HG02981 (cell line): ENCODE results near the gene PWP1.

Experiments used
- ATAC-seq: cut with Tn5 transposase; IDR thresholded peaks from one replicate; pipeline ENCODE4 v1.9.1; 2021; ENCODE audit warnings: mild to moderate bottlenecking, moderate library complexity; ENCODE audit not compliant: unreplicated experiment

Gene PWP1

DNA sequence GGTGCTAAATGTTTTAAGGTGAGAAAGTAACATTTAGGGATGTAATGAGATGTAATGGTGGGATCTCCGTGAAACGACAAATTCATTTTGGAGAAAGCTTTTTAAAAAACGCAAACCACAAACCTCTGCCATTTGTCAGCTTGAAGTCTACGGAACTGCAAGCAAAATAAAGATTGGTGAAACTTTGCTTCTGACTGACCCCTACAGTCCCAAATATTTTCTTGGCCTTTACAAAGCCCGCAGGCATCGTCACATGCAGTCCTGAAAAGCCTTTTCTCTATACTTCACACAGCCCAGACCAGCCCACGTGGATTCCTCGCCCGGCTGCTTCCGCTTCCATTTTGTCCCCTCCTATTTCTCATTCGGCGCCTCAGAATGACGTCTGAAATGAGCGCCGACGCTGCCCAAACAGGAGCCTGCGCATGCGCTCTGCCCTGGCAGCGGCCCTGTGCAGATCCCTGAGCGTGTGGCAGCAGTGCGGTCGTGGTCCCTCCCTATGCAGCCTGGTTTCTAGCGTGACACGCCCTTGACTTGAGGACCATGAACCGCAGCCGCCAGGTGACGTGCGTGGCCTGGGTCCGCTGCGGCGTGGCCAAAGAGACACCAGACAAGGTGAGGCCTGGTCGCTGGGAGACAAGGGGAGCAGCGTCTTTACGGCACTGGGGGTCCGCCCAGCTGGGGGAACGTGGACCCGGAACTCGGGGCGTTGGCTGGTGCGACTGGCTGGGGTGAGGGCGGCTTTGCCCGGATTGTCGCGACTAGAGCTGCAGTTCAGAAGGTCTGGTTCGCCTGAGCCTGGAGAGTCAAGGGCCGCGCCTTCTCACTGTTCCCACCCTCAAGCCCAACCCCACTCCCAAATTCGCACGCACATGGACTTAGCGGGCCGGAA, at the start of gene PWP1:
Gene PWP1, plus strand, starts transcription at position 440 of the 889 bp plus-strand sequence. Its CDS starts 101 bp downstream, at position 541.
- peak; percentile 88 for ATAC-seq

DNA sequence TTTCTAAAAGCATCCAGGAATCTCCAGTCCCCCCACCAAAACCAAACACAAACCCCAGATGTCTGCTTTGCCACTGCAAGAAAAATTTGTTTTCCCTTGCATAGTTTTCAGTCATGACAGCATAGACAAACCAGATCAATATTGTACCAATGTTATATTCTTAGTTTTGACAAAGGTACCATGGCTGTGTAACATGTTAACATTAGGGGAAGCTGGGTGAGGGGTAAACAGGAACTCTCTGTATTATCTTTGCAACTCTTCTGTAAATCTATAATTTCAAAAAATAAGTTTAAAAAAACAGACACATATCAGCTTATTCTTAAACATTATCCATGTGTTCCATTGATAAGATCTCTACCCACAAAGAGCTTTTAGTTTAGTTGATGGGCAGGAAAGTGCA, 44.4 kb upstream of the PWP1 start:
- ATAC-seq, result no peak

DNA sequence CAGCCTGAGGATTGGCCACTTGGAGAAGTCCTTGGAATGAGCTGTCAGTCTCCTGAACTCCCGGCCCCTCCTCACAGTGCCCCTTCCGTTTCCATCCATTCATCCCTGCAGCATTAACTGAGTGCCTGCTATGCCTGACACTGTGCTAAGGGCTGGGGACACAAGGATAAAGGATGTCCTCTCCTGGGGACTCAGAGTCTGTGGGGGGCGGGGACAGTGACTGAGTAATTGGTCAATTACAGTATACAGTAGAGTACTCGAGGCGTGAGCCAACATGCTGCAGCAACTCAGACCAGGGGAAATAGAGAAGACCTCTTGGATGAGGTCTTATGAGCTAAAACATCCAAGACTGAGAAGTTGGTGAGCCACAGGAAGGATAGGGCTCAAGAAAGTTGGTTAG, 43.4 kb upstream of the PWP1 start:
- ATAC-seq, result no peak

DNA sequence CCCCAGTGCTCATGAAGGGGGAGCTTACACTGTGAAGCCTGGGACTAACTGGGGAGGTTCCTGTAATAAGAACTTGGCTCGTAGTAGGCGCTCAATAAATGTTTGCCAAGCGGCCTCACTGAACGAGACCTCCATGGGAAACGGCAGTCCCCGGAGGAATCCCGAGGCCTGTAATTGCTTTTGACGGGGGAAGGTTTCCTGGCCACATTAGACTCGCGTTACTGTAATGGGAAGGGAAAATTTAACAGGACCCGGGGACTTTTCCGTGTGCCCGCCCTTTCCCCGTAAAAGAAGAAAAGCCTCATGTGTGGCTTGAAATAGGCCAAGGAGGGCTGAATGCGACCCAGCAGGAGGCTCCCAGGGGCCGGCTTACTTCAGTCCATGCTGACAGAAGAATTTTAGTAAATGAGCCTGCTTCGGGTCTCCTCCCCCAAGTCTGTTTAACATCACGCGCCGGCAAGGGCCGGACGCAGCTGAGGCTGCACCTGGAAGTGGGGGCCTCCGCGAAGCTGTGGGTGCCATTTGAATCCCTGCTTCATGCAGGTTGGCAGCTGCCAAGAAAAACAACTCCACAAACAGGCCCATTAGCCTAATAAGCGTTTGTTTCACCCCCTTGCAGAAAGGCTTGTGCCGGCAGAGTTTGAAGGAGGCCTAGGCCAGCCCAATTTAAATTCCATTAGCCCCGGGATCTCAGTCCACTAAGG, 39.8 kb upstream of the PWP1 start:
- ATAC-seq, result no peak

DNA sequence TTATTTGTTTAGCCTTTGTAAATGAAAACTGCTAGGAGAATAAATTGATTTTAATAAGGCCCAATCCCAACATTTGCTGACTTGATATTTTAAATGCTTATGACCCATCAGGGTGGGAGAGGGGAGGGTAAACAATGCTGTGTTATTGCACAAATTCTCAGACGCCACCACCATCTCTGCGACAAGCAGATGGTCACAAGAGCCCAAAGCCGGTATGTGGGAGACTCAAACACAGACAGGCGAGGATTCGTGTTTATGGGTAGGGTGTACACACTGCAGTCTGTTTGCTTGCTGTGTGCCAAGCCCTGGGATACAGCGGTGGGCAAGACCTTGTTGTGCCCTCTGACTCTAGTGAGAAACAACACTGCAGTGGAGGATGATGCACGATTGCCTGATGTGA, 39.2 kb upstream of the PWP1 start:
- no peak for ATAC-seq

DNA sequence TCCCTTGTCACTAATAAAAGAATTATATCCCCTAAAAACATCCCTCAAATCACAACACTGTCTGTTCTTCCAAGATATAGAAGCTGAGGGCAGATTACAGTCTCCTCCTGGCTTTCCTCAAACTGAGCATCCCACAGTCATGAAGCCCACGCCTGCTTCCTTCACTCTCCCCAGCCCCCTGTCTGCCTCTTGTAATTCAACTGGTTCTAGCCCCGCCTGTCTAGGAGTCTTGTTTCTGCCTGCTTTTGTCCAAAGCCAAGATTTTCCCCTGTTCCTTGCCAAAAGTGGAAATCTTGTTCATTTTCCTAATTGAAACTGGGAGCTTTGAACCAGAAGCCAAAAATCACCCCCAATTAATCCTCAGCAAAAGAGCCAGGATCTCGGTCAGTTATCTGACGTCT, 35.9 kb upstream of the PWP1 start:
- ATAC-seq, result no peak

DNA sequence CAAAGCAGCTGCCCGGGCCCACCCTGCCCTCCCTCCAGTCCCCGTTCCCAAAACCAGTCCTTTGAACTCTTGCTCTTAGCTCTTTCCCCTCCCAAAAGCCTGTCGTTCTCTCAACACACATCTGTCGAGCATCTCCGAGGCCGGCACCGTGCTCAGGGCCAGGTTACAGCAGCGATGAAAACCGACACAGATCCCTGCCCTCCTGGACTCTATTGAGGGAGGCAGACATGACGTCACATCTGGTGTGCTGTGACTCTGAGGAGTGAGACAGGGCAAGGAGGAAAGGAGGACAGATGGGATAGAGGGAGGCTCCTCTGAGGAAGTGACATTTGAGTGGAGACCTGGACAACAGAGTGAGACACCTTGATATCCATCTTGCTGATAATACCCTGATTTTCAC, 34.6 kb upstream of the PWP1 start:
- no peak for ATAC-seq

DNA sequence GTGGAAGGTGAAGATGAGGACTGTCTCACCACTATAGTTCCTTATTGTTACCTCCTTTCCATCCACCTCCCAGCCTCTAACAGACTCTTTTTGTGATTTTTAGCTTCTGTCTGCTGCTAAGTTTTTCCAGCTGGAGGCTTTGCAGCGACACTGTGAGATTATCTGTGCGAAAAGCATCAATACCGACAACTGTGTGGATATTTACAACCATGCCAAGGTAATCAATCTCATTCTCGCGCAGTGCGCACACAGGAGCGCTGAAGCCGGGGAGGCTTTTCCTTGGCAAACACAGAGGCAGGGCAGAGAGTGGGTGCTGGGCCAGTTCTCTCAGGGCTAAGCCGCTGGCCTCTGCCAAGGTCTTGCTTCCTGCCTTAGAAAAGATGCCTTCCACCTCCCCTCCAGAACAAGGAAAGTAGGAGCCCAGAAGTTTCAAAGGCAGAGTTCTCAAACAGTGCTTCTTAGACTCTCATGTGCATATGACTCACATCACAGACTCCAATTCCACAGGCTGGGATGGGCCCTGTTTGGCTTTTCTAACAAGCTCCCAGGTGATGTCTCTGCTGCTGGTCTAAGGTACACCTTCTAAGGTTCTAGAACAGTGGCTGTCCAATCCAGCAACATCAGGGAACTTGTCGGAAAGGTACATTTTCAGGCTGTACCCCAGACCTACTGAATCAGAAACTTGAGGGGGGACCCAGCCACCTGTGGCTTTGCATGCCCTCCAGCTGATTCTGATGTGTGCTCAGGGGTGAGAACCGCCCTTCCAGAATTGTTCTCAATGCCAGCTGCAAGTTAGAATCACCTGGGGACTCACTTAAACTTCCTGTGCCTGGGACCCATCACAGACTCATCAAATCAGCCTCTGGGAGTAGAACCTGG, 33.8 kb upstream of the PWP1 start:
- no peak for ATAC-seq

DNA sequence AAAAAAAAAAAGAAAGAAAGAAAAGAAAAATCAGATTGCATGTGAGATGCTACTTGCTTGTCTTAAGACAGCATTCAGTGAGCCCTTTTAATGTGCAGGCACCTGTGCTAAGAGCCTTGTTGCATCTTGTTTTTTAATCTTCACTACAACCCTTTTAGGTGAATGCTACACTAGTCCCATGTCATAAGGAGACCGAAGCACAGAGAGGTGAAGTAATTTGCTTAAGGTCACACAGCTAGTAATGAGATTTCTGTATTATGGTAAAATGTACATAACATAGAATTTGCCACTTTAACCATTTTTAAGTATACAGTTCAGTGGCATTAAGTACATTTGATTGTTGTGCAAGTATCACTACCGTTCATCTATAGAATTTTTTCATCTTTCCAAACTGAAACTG, 32.1 kb upstream of the PWP1 start:
- no peak for ATAC-seq

DNA sequence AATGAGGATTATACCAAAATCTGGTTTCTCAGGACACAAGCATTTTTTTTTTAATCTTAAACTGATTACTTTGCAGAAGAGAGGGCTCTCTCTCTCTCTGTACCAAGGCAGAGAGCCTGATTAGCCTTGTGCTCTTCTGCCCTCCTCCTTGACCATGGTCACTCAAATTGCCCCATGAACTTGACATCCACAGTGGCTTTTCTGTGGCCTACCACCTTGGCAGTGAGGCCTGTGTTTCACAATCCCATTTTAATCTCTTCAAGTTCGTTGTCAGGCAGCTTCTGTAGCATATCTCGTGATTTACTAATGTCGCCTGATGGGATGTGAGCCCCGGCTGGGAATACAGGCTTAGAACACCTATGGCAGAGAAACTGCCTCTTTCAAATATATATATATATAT, 30.7 kb upstream of the PWP1 start:
- ATAC-seq, result no peak

DNA sequence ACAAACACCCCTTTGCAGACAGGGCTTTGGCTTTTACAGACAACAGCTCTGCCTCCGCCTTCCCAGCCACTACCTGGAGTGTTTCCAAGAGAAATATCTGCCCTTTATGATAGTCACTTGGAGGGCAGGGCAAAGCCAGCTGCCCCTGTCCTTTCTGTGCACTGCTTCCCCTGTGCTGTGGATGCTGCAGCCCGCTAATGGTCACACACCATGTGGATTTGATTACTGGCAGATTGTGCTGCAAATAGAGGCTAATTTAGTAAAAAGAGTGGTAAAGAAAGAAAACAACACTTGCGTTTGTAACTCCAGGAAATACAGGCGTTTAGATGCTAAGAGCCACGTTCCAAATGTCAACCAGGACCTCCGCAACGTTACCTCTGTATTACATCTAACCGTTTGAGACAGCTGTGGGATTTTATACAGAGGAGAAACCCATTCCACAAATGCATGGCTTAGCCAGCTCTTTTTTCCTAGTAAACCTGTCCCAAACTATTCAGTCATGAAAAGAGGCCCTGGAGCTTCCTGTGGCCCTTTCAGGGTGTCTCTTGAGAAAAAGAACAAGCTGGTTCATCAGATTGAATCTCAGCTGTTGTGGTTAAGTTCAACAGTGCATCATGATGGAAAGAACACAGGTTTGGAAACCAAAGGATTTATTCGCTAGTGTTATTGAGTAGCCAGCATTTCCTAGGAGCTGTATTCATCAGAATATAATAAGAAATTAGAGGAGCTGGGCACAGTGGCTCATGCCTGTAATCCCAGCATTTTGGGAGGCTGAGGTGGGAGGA, 30.1 kb upstream of the PWP1 start:
- ATAC-seq, result no peak

DNA sequence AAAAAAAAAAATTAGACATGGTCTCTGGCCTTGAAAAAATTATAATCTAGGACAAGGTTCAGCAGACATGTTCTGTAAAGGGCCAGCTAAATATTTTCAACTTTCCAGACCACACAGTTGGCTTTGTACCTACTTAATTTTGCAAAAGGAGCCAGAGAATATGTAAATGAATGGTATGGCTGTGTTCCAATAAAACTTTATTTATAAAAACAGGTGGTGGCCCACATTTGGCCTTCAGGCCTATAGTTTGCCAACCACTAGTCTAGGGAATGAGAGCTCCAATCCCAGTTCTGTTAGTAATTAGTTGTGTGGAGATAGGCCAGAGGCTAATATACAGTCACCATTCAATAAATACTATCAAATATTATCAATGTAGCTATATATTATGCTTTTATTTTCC, 29.3 kb upstream of the PWP1 start:
- ATAC-seq, result no peak

DNA sequence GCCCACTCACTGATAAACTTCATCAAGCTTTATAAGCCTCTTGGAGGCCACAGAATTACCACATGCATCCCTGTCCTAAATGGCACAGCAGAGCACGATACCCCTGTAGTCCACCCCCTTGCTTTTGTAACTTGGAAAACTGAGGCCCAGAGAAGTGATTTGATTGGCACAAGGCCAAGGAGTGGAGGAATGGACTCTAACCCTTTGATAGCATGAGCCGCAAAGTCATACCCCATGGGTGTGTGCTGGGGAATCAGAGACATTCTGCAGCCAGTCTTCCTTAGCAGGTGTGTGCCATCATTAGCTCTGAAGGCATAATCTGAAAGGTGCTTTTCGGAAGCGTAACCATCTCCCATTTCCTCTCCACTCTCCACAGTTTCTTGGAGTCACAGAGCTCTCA, 28.5 kb upstream of the PWP1 start:
- ATAC-seq, result no peak

DNA sequence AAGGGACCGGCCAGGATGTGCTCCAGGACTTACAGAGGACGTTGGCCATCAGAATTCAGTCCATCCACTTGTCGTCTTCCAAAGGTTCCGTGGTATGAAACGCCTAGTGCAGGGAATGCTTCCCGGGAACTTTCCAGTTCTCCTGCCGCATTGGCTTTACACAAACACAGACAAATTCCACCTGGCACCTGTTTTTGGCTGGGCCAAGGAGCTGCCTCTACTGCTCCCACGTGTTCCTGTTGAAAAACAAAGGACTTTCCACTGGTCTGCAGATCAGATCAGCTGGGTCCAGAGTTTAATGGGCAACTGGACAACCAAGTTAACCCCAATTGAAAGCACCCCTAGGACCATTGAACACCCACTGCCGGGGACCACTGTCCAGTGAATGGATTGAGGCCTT, 28.0 kb upstream of the PWP1 start:
- ATAC-seq, result no peak

DNA sequence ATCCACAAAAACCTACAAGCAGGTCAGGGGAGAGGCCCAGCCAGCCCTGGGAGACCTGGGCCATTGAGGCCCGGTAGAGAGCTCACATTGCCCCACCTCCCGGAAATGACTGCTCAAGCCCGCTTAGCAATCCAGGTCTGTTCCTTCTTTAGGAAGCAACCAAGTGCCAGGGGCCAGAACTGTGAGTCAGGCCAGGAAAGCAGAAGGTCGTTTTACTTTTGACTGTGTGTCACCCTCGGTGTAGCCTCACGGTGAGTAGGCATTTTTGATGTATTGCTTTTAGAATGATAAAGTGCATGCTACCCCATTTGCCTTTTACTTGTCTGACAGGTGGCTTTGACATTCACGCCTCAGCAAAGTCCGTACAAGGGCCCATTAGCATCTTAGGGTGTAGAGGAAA, 25.4 kb upstream of the PWP1 start:
- ATAC-seq, result no peak

DNA sequence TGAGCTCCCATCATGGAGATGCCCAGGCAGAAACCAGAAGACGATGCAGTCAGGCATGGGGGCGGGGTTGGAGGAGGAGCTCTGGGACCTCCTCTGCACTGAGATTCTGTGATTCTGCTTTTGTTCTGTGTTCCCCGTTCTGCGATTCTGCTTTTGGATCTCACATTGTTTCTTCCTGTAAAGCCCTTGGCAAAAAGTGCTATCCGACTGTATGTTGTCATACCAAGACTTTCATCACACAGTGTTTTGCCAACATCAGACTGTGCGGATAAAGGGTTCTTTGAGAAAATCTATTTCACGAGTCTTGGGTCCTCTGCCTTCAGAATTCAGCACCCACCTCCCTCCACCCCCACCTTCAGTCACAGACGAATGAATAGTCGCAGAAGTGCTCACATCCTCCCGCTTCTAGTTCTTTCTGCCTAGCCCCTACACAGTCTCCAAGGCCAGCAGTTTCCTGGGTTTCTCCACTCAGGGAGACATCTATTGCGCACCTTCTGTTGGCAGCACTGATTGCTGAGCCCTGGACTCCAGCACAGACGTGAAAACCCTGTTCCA, 24.7 kb upstream of the PWP1 start:
- ATAC-seq, result no peak

DNA sequence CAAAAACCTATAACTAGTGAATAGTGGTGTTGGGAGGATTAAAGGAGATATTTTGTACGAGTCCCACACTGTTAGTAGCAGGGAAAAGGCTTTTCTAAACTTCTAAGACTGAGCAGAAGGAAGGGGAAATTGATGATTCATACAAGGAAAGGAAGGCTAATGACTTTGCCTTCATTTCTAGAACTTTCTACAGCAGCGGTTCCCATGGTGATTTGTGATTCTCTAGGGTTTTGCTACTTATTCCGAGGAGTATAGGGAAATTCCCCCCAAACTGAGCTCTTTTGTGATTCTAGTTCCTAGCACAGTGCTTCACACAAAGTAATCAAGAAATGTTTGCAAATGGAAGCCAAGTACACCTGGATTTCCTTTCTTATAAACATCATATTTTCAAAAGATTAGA, 23.8 kb upstream of the PWP1 start:
- ATAC-seq, result no peak

DNA sequence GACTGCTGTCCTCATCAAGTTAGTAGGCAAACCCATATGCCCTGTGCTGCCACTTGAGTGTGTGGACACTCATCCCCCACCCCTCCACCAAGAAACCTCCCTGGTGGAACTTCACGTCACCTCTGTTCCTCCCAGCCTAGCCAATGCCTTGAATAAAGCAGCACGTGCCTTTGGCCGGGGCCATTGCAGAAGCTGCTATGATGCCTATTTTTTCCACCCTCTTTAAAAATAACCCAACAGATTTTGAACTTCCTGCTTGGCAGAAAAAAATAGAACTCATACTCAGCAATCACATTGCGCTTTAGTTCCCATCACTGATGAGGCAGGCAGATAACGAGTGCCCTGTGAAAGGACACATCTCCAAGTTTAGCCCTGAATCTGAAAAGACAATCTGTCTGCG, 23.1 kb upstream of the PWP1 start:
- ATAC-seq, result no peak

DNA sequence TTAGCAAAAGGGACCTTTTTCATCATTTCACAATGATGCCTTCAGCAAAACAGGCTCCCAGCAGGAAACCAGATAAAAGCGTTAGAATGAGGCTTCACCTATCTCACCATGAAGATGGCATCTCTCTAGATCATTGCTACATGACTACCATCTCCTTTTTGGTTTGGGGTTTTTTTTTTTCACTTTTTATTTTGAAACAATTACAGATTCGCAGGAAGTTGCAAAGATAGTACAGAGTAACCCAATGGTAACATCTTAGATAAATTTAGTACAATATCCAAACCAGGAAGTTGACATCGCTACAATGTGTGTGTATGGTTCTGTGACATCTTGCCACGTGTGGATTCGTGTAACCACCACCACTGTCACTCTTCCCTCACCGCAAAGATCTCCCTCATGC, 22.3 kb upstream of the PWP1 start:
- no peak for ATAC-seq

DNA sequence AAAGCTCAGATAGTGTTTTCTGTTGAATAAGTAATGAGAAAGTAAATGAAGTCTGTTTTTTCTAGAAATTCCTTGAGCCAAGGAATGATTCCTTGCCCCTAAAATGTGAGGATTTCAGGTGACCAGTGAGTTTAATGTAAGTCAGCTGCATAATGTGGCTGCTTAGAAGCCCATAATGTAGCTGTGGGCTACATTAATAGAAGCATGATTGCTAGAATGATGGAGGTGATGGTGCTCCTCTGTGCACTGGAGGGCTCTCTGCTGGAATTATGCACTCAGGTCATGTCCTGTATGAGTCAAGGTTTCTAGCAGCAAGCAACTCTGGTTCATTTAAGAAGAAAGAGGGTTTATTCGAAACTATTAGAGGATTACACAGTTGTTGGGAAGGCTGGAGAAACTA, 19.6 kb upstream of the PWP1 start:
- no peak for ATAC-seq
